HCT116 (cell line): Measurements from ENCODE around the gene TFF3. TPM values are rescaled to one million over a fixed set of nuclear protein-coding genes. Genes with fewer than 3 reads are reported as not detected.

Source experiments
- ATAC-seq: fragments of 200-7000 bp; cut with Tn5 transposase; 2 replicates; pipeline ENCODE4 v1.9.1; 2020; ENCODE audit warnings: mild to moderate bottlenecking, moderate library complexity
- BruUV-seq: library from RNA; stranded (reverse); fragments of 400-500 nt; replicated peaks from 2 replicates; lab custom pipeline; 2021; lab: Mats Ljungman, UMichigan
- CTCF ChIA-PET: fragments of 300-600 bp; sonication (Branson Sonifier 250); formaldehyde crosslinking; loops from one replicate; lab custom pipeline; 2021; ENCODE audit warnings: antibody characterized with exemption; lab: Charles Lee
- POLR2A ChIA-PET: fragments of 300-600, 350-600 bp; sonication (Branson Sonifier 250); formaldehyde crosslinking; loops from one replicate; lab custom pipeline; 2021; ENCODE audit warnings: antibody characterized with exemption; lab: Charles Lee
- RAD21 ChIA-PET, 2 experiments: fragments of 300-600 bp; sonication (Branson Sonifier 250); formaldehyde crosslinking; loops; one replicate each; lab custom pipeline; 2023; ENCODE audit warnings: low total read pairs in 2 of 2; ENCODE audit not compliant: uncharacterized antibody in 2 of 2, unreplicated experiment in 2 of 2, low non-redundant PET in 1 of 2; lab: Charles Lee
- DNase-seq: peaks from one replicate; pipeline ENCODE4 v3.0.0-alpha.2; 2010; ENCODE audit warnings: low read depth, low spot score
- H2AFZ ChIP-seq: fragments of 200-600 bp; shearing (Covaris generic), sonication (generic); 2 replicates; pipeline ENCODE4 v1.6.1; 2017; ENCODE audit warnings: low read depth, mixed run types, mixed read lengths, antibody characterized with exemption, low read length; ENCODE audit not compliant: poor library complexity, severe bottlenecking
- H3K27ac ChIP-seq: 2 replicates; pipeline ENCODE4 v1.5.1; 2012; ENCODE audit warnings: low read depth, low read length
- H3K27me3 ChIP-seq: fragments of 200-600 bp; sonication (generic); 2 replicates; pipeline ENCODE4 v1.6.1; 2016; ENCODE audit warnings: mixed run types, low read length, mixed read lengths; ENCODE audit not compliant: insufficient read depth
- H3K36me3 ChIP-seq, 2 experiments: fragments of 200-500 bp in 1 of 2; fragments of 200-600 bp in 1 of 2; sonication (Bioruptor generic) in 1 of 2; sonication (generic) in 1 of 2; 2 replicates each; pipeline versions ENCODE4 v1.5.1 to v1.6.1; 2014 to 2016; ENCODE audit warnings: low read length in 2 of 2, inconsistent platforms in 1 of 2, mixed read lengths in 1 of 2, mixed run types in 1 of 2; ENCODE audit not compliant: insufficient read depth in 2 of 2, control insufficient read depth in 1 of 2
- H3K4me1 ChIP-seq, 2 experiments: fragments of 200-600 bp in 1 of 2; sonication (generic) in 1 of 2; 2 replicates each; pipeline versions ENCODE4 v1.5.1 to v1.6.1; 2012 to 2017; ENCODE audit warnings: low read length in 2 of 2, inconsistent platforms in 1 of 2, mild to moderate bottlenecking in 1 of 2, mixed read lengths in 1 of 2, mixed run types in 1 of 2, moderate library complexity in 1 of 2; ENCODE audit not compliant: insufficient read depth in 2 of 2, control insufficient read depth in 1 of 2
- H3K4me2 ChIP-seq: fragments of 200-600 bp; sonication (generic); 2 replicates; pipeline ENCODE4 v1.6.1; 2017; ENCODE audit warnings: mixed run types, low read length, mixed read lengths
- H3K4me3 ChIP-seq, 2 experiments: fragments of 200-600 bp in 1 of 2; sonication (generic) in 1 of 2; replicated peaks in 1 of 2; 2 replicates each; pipeline ENCODE4 v1.5.1; 2011 to 2016; ENCODE audit warnings: low read length in 2 of 2, control low read depth in 1 of 2, low read depth in 1 of 2, mild to moderate bottlenecking in 1 of 2, mixed read lengths in 1 of 2, mixed run types in 1 of 2
- H3K79me2 ChIP-seq: fragments of 200-600 bp; sonication (generic); 2 replicates; pipeline ENCODE4 v1.6.1; 2017; ENCODE audit warnings: mild to moderate bottlenecking, mixed run types, low read length, moderate library complexity, mixed read lengths; ENCODE audit not compliant: insufficient read depth
- H3K9ac ChIP-seq: fragments of 200-600 bp; sonication (generic); 2 replicates; pipeline ENCODE4 v1.6.1; 2016; ENCODE audit warnings: low read length, mixed read lengths
- H3K9me2 ChIP-seq: fragments of 200-600 bp; sonication (generic), shearing (Covaris generic); 2 replicates; pipeline ENCODE4 v1.6.1; 2017; ENCODE audit warnings: mixed run types, mild to moderate bottlenecking, moderate library complexity; ENCODE audit not compliant: insufficient read depth
- H3K9me3 ChIP-seq, 2 experiments: fragments of 200-500 bp in 1 of 2; fragments of 200-600 bp in 1 of 2; sonication (Bioruptor generic) in 1 of 2; sonication (generic) in 1 of 2; 2 replicates each; pipeline ENCODE4 v1.6.1; 2014 to 2017; ENCODE audit warnings: low read length in 2 of 2, mixed read lengths in 2 of 2, inconsistent platforms in 1 of 2, low read depth in 1 of 2, mild to moderate bottlenecking in 1 of 2, mixed run types in 1 of 2, moderate library complexity in 1 of 2; ENCODE audit not compliant: control insufficient read depth in 1 of 2, insufficient read depth in 1 of 2
- H4K20me1 ChIP-seq: fragments of 200-600 bp; sonication (generic), shearing (Covaris generic); 2 replicates; pipeline ENCODE4 v1.6.1; 2017; ENCODE audit warnings: mixed run types, mild to moderate bottlenecking, moderate library complexity; ENCODE audit not compliant: insufficient read depth
- CEBPB ChIP-seq: IDR thresholded peaks from 2 replicates; pipeline ENCODE4 v1.6.1; 2012; ENCODE audit warnings: low read depth
- EGR1 ChIP-seq: IDR thresholded peaks from 2 replicates; pipeline ENCODE4 v1.6.1; 2012; ENCODE audit warnings: low read depth
- ELF1 ChIP-seq: IDR thresholded peaks from 2 replicates; pipeline ENCODE4 v1.6.1; 2012; ENCODE audit warnings: low read depth, borderline replicate concordance
- EZH2 ChIP-seq: fragments of 200-600 bp; sonication (generic); IDR thresholded peaks from 2 replicates; pipeline ENCODE4 v1.6.1; 2017; ENCODE audit warnings: antibody characterized with exemption, mixed run types
- EZH2phosphoT487 ChIP-seq: fragments of 200-600 bp; IDR thresholded peaks from 2 replicates; pipeline ENCODE4 v1.6.1; 2018; ENCODE audit warnings: antibody characterized with exemption, borderline replicate concordance
- MAX ChIP-seq: IDR thresholded peaks from 2 replicates; pipeline ENCODE4 v1.6.1; 2012
- POLR2AphosphoS5 ChIP-seq: IDR thresholded peaks from 2 replicates; pipeline ENCODE4 v1.6.1; 2011; ENCODE audit warnings: mild to moderate bottlenecking, low read depth, low read length, moderate library complexity
- SIN3A ChIP-seq: IDR thresholded peaks from 2 replicates; pipeline ENCODE4 v1.6.1; 2012; ENCODE audit warnings: low read depth
- SP1 ChIP-seq: IDR thresholded peaks from 2 replicates; pipeline ENCODE4 v1.6.1; 2012; ENCODE audit warnings: low read depth
- SRF ChIP-seq: IDR thresholded peaks from 2 replicates; pipeline ENCODE4 v1.6.1; 2012; ENCODE audit warnings: low read depth
- TCF7L2 ChIP-seq: IDR thresholded peaks from 2 replicates; pipeline ENCODE4 v1.7.0; 2011; ENCODE audit warnings: borderline replicate concordance, inconsistent platforms; ENCODE audit not compliant: insufficient read depth, insufficient read length; ENCODE audit errors: extremely low read depth
- YY1 ChIP-seq: IDR thresholded peaks from 2 replicates; pipeline ENCODE4 v1.6.1; 2011; ENCODE audit warnings: low read length, low read depth, moderate library complexity, mild to moderate bottlenecking; ENCODE audit not compliant: insufficient replicate concordance; ENCODE audit errors: extremely low read depth
- ZFX ChIP-seq: fragments of 450-650 bp; IDR thresholded peaks from 2 replicates; pipeline ENCODE4 v1.6.1; 2017
- intact Hi-C: fragments of 100-400 bp; cut with micrococcal nuclease; formaldehyde crosslinking; loops from 2 replicates; pipeline ENCODE4 v1.10.0; 2022
- total RNA-seq: library from RNA; stranded (reverse); gene quantifications from one replicate; pipeline ENCODE4 v1.2.1, GENCODE V29; 2021; ENCODE audit not compliant: unreplicated experiment
- TF ChIP-seq, protein P1 (sequence below): IDR thresholded peaks from 2 replicates; pipeline ENCODE4 v1.6.1; 2012
- TF ChIP-seq, protein P2 (sequence below): IDR thresholded peaks from 2 replicates; pipeline ENCODE4 v1.6.1; 2012; ENCODE audit warnings: low read depth

TFF3 gene
- total RNA-seq, 1 experiment from 2014 or later: 0.22 TPM

DNA sequence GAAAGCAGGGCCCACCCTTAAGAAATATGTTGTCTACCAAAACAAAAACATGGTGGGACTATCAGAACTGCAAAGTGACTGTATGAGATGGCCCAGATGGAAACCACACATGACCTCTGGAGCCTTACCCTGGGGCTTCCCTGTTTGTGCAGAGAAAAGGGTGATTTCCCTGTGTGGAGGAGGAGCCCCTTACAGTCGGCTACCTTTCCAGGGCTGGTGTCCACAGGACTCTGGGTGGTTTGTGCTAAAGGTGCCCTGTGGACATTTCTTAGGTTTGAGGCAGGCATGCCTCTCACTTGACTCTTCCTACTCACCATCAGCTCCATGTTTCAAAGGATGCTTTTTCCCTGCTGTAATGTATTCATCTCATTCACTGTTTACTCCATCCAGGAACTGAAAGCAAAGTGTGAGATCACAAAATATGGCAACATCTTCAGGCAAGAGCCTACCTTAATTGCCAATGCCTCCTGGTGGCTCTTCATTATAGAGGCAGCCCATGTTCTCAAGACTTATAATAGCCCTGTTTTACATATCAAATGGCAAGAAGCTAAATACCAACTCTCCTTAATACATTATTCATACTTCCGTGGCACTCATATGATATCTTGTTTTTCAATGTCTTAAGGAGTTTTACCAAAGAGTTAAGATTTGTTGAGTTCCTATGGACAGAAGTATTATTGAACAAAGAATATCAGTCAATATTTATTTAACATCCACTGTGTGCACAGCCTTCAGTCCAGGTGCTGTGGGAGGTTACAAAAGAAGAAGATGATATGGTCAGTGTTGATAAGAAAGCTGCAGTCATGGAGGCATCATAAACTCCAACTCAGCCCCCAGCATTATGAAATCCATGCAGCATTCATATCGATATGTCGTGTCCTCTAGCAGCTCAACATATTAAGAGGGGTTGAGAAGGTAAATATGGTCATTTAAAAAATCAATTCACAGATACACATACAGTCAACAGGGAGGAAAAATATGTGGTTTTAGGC is 15.5 kb upstream of the TFF3 start:
- H3K4me3 ChIP-seq: no peak overlapping the region
- TF ChIP-seq, protein P1, sequence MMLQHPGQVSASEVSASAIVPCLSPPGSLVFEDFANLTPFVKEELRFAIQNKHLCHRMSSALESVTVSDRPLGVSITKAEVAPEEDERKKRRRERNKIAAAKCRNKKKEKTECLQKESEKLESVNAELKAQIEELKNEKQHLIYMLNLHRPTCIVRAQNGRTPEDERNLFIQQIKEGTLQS: no peak
- TF ChIP-seq ZFX: no peak
- no peak for TF ChIP-seq SRF
- no peak for TF ChIP-seq TCF7L2
- no peak for TF ChIP-seq CEBPB
- H3K27me3 ChIP-seq: no peaks in the 10 kb centered on the region
- no peaks in the 10 kb centered on the region for H3K79me2 ChIP-seq
- H3K9me2 ChIP-seq: no peaks in the 10 kb centered on the region
- BruUV-seq: no TSS peak
- no peak for DNase-seq
- ChIA-PET RAD21 (no interaction called here), POLR2A (no interaction called here), CTCF (no interaction called here)
- ATAC-seq: no peak
- H3K4me2 ChIP-seq: no peak overlapping the region
- H3K9ac ChIP-seq: no peak overlapping the region
- no peak overlapping the region for H3K27ac ChIP-seq
- H2AFZ ChIP-seq: no peak overlapping the region
- peaks cover 0 to under 1% of the 10 kb centered on the region in 2 experiments; a peak in 2 of 4 replicates for H3K4me1 ChIP-seq
- no peaks in the 10 kb centered on the region for H3K9me3 ChIP-seq
- no peaks in the 10 kb centered on the region for H3K36me3 ChIP-seq
- intact Hi-C loops: loop anchor here (10.0 kb wide), 1 partner anchor 124 kb away; no protein-coding TSS in a partner anchor
- H4K20me1 ChIP-seq: no peaks in the 10 kb centered on the region

GRCh38 chr21:42324896-42325295 is 9.7 kb upstream of the TFF3 start:
- ChIA-PET CTCF (interaction anchor here (1.0 kb wide), 1 partner anchor 15 kb away, joined by 6 read pairs; no protein-coding TSS in a partner anchor), RAD21 (no interaction called here), POLR2A (interaction anchor here (1.5 kb wide), 1 partner anchor 11 kb away, joined by 4 read pairs; no protein-coding TSS in a partner anchor)
- ATAC-seq (no peak), DNase-seq (no peak)
- Histone ChIP-seq H3K36me3 (no peaks in the 10 kb centered on the region), H2AFZ (no peak overlapping the region), H3K9ac (no peak overlapping the region), H3K9me3 (no peaks in the 10 kb centered on the region), H3K27ac (no peak overlapping the region), H3K4me2 (no peak overlapping the region), H3K4me1 (no peaks in the 10 kb centered on the region), H3K79me2 (no peaks in the 10 kb centered on the region), H4K20me1 (no peaks in the 10 kb centered on the region), H3K4me3 (no peak overlapping the region), H3K9me2 (no peaks in the 10 kb centered on the region), H3K27me3 (peaks cover 9% of the 10 kb centered on the region; the same call in 1 of the 2 replicates)
- no peak for TF ChIP-seq ELF1
- no peak for TF ChIP-seq YY1
- TF ChIP-seq SIN3A: no peak
- no peak for TF ChIP-seq MAX
- no peak for TF ChIP-seq EZH2
- no peak for TF ChIP-seq EGR1
- TF ChIP-seq, protein P2, sequence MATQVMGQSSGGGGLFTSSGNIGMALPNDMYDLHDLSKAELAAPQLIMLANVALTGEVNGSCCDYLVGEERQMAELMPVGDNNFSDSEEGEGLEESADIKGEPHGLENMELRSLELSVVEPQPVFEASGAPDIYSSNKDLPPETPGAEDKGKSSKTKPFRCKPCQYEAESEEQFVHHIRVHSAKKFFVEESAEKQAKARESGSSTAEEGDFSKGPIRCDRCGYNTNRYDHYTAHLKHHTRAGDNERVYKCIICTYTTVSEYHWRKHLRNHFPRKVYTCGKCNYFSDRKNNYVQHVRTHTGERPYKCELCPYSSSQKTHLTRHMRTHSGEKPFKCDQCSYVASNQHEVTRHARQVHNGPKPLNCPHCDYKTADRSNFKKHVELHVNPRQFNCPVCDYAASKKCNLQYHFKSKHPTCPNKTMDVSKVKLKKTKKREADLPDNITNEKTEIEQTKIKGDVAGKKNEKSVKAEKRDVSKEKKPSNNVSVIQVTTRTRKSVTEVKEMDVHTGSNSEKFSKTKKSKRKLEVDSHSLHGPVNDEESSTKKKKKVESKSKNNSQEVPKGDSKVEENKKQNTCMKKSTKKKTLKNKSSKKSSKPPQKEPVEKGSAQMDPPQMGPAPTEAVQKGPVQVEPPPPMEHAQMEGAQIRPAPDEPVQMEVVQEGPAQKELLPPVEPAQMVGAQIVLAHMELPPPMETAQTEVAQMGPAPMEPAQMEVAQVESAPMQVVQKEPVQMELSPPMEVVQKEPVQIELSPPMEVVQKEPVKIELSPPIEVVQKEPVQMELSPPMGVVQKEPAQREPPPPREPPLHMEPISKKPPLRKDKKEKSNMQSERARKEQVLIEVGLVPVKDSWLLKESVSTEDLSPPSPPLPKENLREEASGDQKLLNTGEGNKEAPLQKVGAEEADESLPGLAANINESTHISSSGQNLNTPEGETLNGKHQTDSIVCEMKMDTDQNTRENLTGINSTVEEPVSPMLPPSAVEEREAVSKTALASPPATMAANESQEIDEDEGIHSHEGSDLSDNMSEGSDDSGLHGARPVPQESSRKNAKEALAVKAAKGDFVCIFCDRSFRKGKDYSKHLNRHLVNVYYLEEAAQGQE: no peak
- no peak for TF ChIP-seq SP1
- no peak for TF ChIP-seq SRF
- no peak for TF ChIP-seq EZH2phosphoT487
- no peak for TF ChIP-seq TCF7L2
- no peak for TF ChIP-seq POLR2AphosphoS5
- BruUV-seq: no TSS peak
- intact Hi-C loops: no loop called here
